ENCODE measurements around the gene KCNIP4.

DNA sequence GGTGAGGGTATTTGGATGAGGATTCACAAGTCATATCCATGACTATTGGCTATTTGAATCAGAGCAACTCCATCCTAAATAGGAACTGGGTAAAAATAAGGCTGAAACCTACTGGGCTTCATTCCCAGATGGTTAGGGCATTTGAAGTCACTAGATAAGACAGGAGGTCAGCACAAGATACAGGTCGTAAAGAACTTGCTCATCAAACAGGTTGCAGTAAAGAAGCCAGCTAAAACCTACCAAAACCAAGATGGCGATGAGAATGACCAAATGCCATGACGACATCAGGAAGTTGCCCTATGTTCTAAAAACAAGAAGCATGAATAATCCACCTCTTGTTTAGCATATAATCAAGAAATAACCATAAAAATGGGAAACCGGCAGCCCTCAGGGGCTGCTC is 1023.4 kb downstream of the KCNIP4 start:
- TF ChIP-seq YY1 (IDR thresholded peaks at IDR 0.05; ENCODE audit: insufficient read depth, insufficient read length) (no peak), SUZ12 (IDR thresholded peaks at IDR 0.05; ENCODE audit: extremely low read depth, insufficient read depth, insufficient read length) (no peak)
